K562 (cell line): ENCODE data around the gene CDC27. TPM values are rescaled to one million over a fixed set of nuclear protein-coding genes. Genes with fewer than 3 reads are reported as not detected.

ENCODE experiments used
- ATAC-seq: fragments of 200-7000 bp; cut with Tn5 transposase; 3 replicates; pipeline ENCODE4 v1.9.1; 2020; ENCODE audit warnings: moderate library complexity
- BruUV-seq: library from RNA; stranded (reverse); fragments of 400-500 nt; replicated peaks from 2 replicates; lab custom pipeline; 2021; lab: Mats Ljungman, UMichigan
- CTCF ChIA-PET: fragments of 300-600 bp; formaldehyde crosslinking; extraction: SDS; loops from one replicate; lab custom pipeline; 2021; ENCODE audit warnings: low intra/inter-chr PET ratio; lab: Yijun Ruan, JAX
- POLR2A ChIA-PET: fragments of 300-600, 350-650 bp; sonication (Branson Sonifier 250); formaldehyde crosslinking; extraction: SDS; loops from one replicate; lab custom pipeline; 2021; ENCODE audit warnings: antibody characterized with exemption, inconsistent platforms; lab: Yijun Ruan, JAX
- DNase-seq, 4 experiments: peaks; one replicate each; pipeline versions ENCODE4 v3.0.0 to v3.0.0-alpha.2; 2011 to 2018; ENCODE audit warnings: low spot score in 3 of 4, mixed read lengths in 3 of 4; ENCODE audit errors: extremely low read depth in 1 of 4
- FAIRE-seq: peaks from 2 replicates; lab custom pipeline; 2011; peaks lifted over from hg19 to GRCh38; lab: Jason Lieb, UNC
- H2AFZ ChIP-seq: 2 replicates; pipeline ENCODE4 v1.6.0; 2011; ENCODE audit warnings: low read depth, low read length, control low read depth, inconsistent platforms
- H3K27ac ChIP-seq: fragments of 200-600 bp; 3 replicates; pipeline ENCODE4 v1.8.0; 2011; ENCODE audit warnings: low read depth, mild to moderate bottlenecking, control low read depth, inconsistent platforms, low read length, moderate library complexity, mixed read lengths; ENCODE audit errors: extremely low read depth
- H3K27me3 ChIP-seq, 2 experiments: fragments of 300-600 bp in 1 of 2; 2 replicates in 1 of 2; 3 replicates in 1 of 2; pipeline versions ENCODE4 v1.6.0 to v1.8.0; 2011; ENCODE audit warnings: inconsistent platforms in 2 of 2, low read length in 2 of 2, mild to moderate bottlenecking in 1 of 2, mixed read lengths in 1 of 2, moderate library complexity in 1 of 2; ENCODE audit not compliant: control insufficient read depth in 2 of 2, insufficient read depth in 2 of 2
- H3K36me3 ChIP-seq: fragments of 300-600 bp; 3 replicates; pipeline ENCODE4 v1.8.0; 2011; ENCODE audit warnings: mild to moderate bottlenecking, low read length, inconsistent platforms; ENCODE audit not compliant: control insufficient read depth, insufficient read depth
- H3K4me1 ChIP-seq, 2 experiments: fragments of 200-600 bp in 1 of 2; replicated peaks in 1 of 2; 2 replicates in 1 of 2; 3 replicates in 1 of 2; pipeline versions ENCODE4 v1.5.1 to v1.8.0; 2011; ENCODE audit warnings: inconsistent platforms in 2 of 2, low read length in 2 of 2, mild to moderate bottlenecking in 1 of 2, mixed read lengths in 1 of 2, moderate library complexity in 1 of 2; ENCODE audit not compliant: control insufficient read depth in 2 of 2, insufficient read depth in 2 of 2
- H3K4me2 ChIP-seq: 2 replicates; pipeline ENCODE4 v1.6.1; 2011; ENCODE audit warnings: low read length, control low read depth, inconsistent platforms, mixed read lengths; ENCODE audit not compliant: insufficient read depth
- H3K4me3 ChIP-seq: fragments of 200-600 bp; sonication (generic), shearing (Covaris generic); 2 replicates; pipeline ENCODE4 v1.5.1; 2016; ENCODE audit warnings: control low read depth, inconsistent platforms
- H3K79me2 ChIP-seq: fragments of 200-600 bp; 3 replicates; pipeline ENCODE4 v1.8.0; 2011; ENCODE audit warnings: low read length, inconsistent platforms; ENCODE audit not compliant: control insufficient read depth, insufficient read depth
- H3K9ac ChIP-seq, 2 experiments: 2 replicates each; pipeline versions ENCODE4 v1.6.0 to v1.6.1; 2011; ENCODE audit warnings: low read depth in 2 of 2, low read length in 2 of 2, control low read depth in 1 of 2, inconsistent platforms in 1 of 2, mild to moderate bottlenecking in 1 of 2, mixed read lengths in 1 of 2; ENCODE audit not compliant: insufficient read depth in 1 of 2
- H3K9me1 ChIP-seq: one replicate; pipeline ENCODE4 v1.6.0; 2011; ENCODE audit warnings: inconsistent platforms, mild to moderate bottlenecking, low read length, moderate library complexity; ENCODE audit not compliant: control insufficient read depth, insufficient read depth
- H3K9me3 ChIP-seq: replicated peaks from 2 replicates; pipeline ENCODE4 v1.5.1; 2011; ENCODE audit warnings: low read depth, low read length, inconsistent platforms; ENCODE audit not compliant: control insufficient read depth, insufficient read depth
- H4K20me1 ChIP-seq: replicated peaks from 2 replicates; pipeline ENCODE4 v1.6.1; 2011; ENCODE audit warnings: low read length, inconsistent platforms, mixed read lengths; ENCODE audit not compliant: control insufficient read depth, insufficient read depth
- ATF3 ChIP-seq, 2 experiments: fragments of 450-650 bp in 1 of 2; sonication (generic) in 1 of 2; formaldehyde crosslinking in 1 of 2; IDR thresholded peaks in 1 of 2; conservative IDR thresholded peaks in 1 of 2; 2 replicates each; pipeline versions ENCODE4 v1.6.1 to v1.8.1; 2016 to 2023; ENCODE audit warnings: mild to moderate bottlenecking in 2 of 2, moderate library complexity in 2 of 2, inconsistent platforms in 1 of 2, missing genetic modification reagents in 1 of 2
- BHLHE40 ChIP-seq: IDR thresholded peaks from 2 replicates; pipeline ENCODE4 v1.6.1; 2011; ENCODE audit warnings: low read length, improper control_type of control experiment
- CBFA2T2 ChIP-seq: fragments of 450-650 bp; conservative IDR thresholded peaks from 2 replicates; pipeline ENCODE4 v1.6.1; 2017; ENCODE audit warnings: mild to moderate bottlenecking
- DMBX1 ChIP-seq: fragments of 250-450 bp; sonication (Bioruptor Pico); IDR thresholded peaks from 2 replicates; pipeline ENCODE4 v1.8.0; 2022; ENCODE audit warnings: inconsistent platforms, mild to moderate bottlenecking, moderate library complexity, borderline replicate concordance
- FOXK2 ChIP-seq, 2 experiments: fragments of 450-650 bp; IDR thresholded peaks in 1 of 2; conservative IDR thresholded peaks in 1 of 2; 2 replicates each; pipeline ENCODE4 v1.6.1; 2016; ENCODE audit warnings: low read depth in 2 of 2, mild to moderate bottlenecking in 1 of 2
- HDAC3 ChIP-seq: fragments of 450-650 bp; IDR thresholded peaks from 2 replicates; pipeline ENCODE4 v1.6.1; 2018; ENCODE audit warnings: borderline replicate concordance, mild to moderate bottlenecking, moderate library complexity; ENCODE audit not compliant: partially characterized antibody
- MTA2 ChIP-seq: fragments of 450-650 bp; IDR thresholded peaks from 2 replicates; pipeline ENCODE4 v1.6.1; 2016; ENCODE audit warnings: low read depth
- PBX2 ChIP-seq, 2 experiments: IDR thresholded peaks in 1 of 2; conservative IDR thresholded peaks in 1 of 2; 2 replicates each; pipeline ENCODE4 v1.6.1; 2016; ENCODE audit warnings: low read depth in 2 of 2, mild to moderate bottlenecking in 1 of 2, missing compliant biosample characterization in 1 of 2, missing genetic modification characterization in 1 of 2, moderate library complexity in 1 of 2
- RCOR1 ChIP-seq, 2 experiments: IDR thresholded peaks; 2 replicates each; pipeline ENCODE4 v1.6.1; 2012; ENCODE audit warnings: low read depth in 2 of 2, low read length in 2 of 2, borderline replicate concordance in 1 of 2, improper control_type of control experiment in 1 of 2
- TAF1 ChIP-seq: IDR thresholded peaks from 2 replicates; pipeline ENCODE4 v1.6.1; 2011; ENCODE audit warnings: mild to moderate bottlenecking, low read length, moderate library complexity; ENCODE audit not compliant: insufficient read depth, control insufficient read depth, severe bottlenecking; ENCODE audit errors: extremely low read depth
- TCF3 ChIP-seq: sonication (generic); formaldehyde crosslinking; IDR thresholded peaks from 2 replicates; pipeline ENCODE4 v1.4.0; 2020; ENCODE audit warnings: mild to moderate bottlenecking, missing genetic modification reagents
- ZNF592 ChIP-seq: fragments of 450-650 bp; IDR thresholded peaks from 2 replicates; pipeline ENCODE4 v1.6.1; 2017; ENCODE audit warnings: antibody characterized with exemption, mild to moderate bottlenecking
- whole genome bisulfite sequencing: fragments of 100-300 bp; shearing (Covaris generic); methylation state at CpG from one replicate; pipeline ENCODE4 v1.1.6; 2016; ENCODE audit warnings: low coverage, mixed read lengths; ENCODE audit not compliant: insufficient coverage; ENCODE audit errors: missing lambda C conversion rate; 5-methylcytosine and 5-hydroxymethylcytosine counted together
- in situ Hi-C: fragments of 300-500 bp; cut with MboI; formaldehyde crosslinking; loops from 4 replicates; pipeline ENCODE4 v1.15.0; 2018; ENCODE audit warnings: inconsistent platforms, mixed read lengths
- intact Hi-C: fragments of 100-400 bp; cut with micrococcal nuclease; formaldehyde crosslinking; loops from 2 replicates; pipeline ENCODE4 v1.14.2; 2022
- polyA plus RNA-seq, 8 experiments: library from polyadenylated mRNA; depleted of rRNA in 4 of 8; stranded (reverse) in 5 of 8; unstranded in 3 of 8; fragments of >200 nt; fragmentation: Nextera tagmentation in 2 of 8; fragmentation: Illumina TruSeq in 1 of 8; extraction: Ambion mirVana in 2 of 8; extraction: Trizol in 1 of 8; gene quantifications; 2 replicates each; pipeline versions ENCODE4 v1.2.1 to v1.2.3, GENCODE V29; 2011 to 2014; ENCODE audit warnings: inconsistent platforms in 1 of 8, missing spikeins in 1 of 8
- total RNA-seq, 7 experiments: library from RNA; depleted of rRNA in 6 of 7; stranded (reverse); fragments of >200 nt in 6 of 7; fragmentation: Illumina TruSeq in 2 of 7; extraction: Trizol in 2 of 7; gene quantifications; 2 replicates each; pipeline versions ENCODE4 v1.2.1 to v1.2.3, GENCODE V29; 2011 to 2021; ENCODE audit warnings: low replicate concordance in 1 of 7

Gene CDC27
- total and polyA plus RNA-seq, 9 of the 15 experiments (the other 6 are each of a cell fraction or from before 2014, with no cell fraction given): 28.6 to 155 (median 94.1) TPM

- peak; percentile 44 to 82 (median 65) for DNase-seq
- Histone ChIP-seq H4K20me1 (no peaks in the 10 kb centered on the region), H3K9me3 (no peaks in the 10 kb centered on the region), H3K9ac (no peak overlapping the region), H3K79me2 (peaks cover 54% of the 10 kb centered on the region), H3K4me2 (peak overlapping the region; percentile 3), H3K27me3 (no peaks in the 10 kb centered on the region), H2AFZ (no peak overlapping the region), H3K36me3 (peaks cover 31% of the 10 kb centered on the region), H3K4me1 (peaks cover 18 to 39% of the 10 kb centered on the region in 2 experiments; a peak in 4 of 5 replicates), H3K27ac (peak overlapping the region; percentile 32; the same call in 2 of the 3 replicates), H3K4me3 (no peak overlapping the region), H3K9me1 (no peaks in the 10 kb centered on the region)
- ChIA-PET POLR2A (interaction anchor here (1.0 kb wide), 1 partner anchor 11 kb away, joined by 5 read pairs; no protein-coding TSS in a partner anchor), CTCF (no interaction called here)
- 5% methylated on average over 4 of the region's 4 CpGs for WGBS
- FAIRE-seq: peak; percentile 78
- no TSS peak for BruUV-seq
- ATAC-seq: peak; percentile 63
- in situ Hi-C loops: no loop called here
- intact Hi-C loops: loop anchor here (5.0 kb wide), 1 partner anchor 36 kb away; no protein-coding TSS in a partner anchor
- TF ChIP-seq HDAC3: peak; percentile 5
- TF ChIP-seq DMBX1 (CRISPR knock-in tag): peak; percentile 28; the same call in 1 of the 2 replicates
- TF ChIP-seq TCF3 (CRISPR knock-in tag): peak; percentile 68
- TF ChIP-seq ZNF592: 0 out of 2 replicates have a peak, but pooled peaks have one; percentile 42
- peak; percentile 31 to 38; a peak in 2 of 4 replicates for TF ChIP-seq RCOR1 (IDR thresholded peaks at IDR 0.05; ENCODE audit: borderline replicate concordance in 1 of 2, low read depth in 2 of 2, low read length in 2 of 2)
- TF ChIP-seq MTA2: peak; percentile 13; the same call in 1 of the 2 replicates
- TF ChIP-seq TAF1: no peak
- peak in 1 of 2 experiments; percentile 23; a peak in 1 of 4 replicates for TF ChIP-seq FOXK2 (conservative IDR thresholded peaks at IDR 0.05 in 1 of 2, IDR thresholded peaks at IDR 0.05 in 1 of 2; ENCODE audit: low read depth in 2 of 2)
- 0 out of 2 replicates have a peak, but pooled peaks have one; percentile 7 for TF ChIP-seq ATF3 (IDR thresholded peaks at IDR 0.05)
- TF ChIP-seq ATF3 (CRISPR knock-in tag; conservative IDR thresholded peaks at IDR 0.05): no peak
- TF ChIP-seq BHLHE40: peak; percentile 37; the same call in 1 of the 2 replicates
- TF ChIP-seq CBFA2T2: peak; percentile 51
- no peak for TF ChIP-seq PBX2 (CRISPR knock-in tag; IDR thresholded peaks at IDR 0.05; ENCODE audit: low read depth)
- peak; percentile 85 for TF ChIP-seq PBX2 (tag; conservative IDR thresholded peaks at IDR 0.05; ENCODE audit: low read depth)
Observed at GRCh38 chr17:47213540-47213939, 24.4 kb upstream of the CDC27 start.
